Measurements from ENCODE around the gene DUSP14.
"Not testable (repeated sequence)": the region's sequence is repeated elsewhere in the genome, so short reads cannot be mapped to it uniquely, and the experiment has no call there.

The DUSP14 gene

GRCh38 chr17:37489197-37490001 lies at the start of gene DUSP14:
Gene DUSP14, plus strand, starts transcription at chr17:37489891. Its CDS starts 22,382 bp downstream, at chr17:37512273.
- DNase-seq (ENCODE audit: low spot score) = peak; percentile 88

GRCh38 chr17:37440424-37440823 lies 49.3 kb upstream of the DUSP14 start:
- no peak for DNase-seq (ENCODE audit: low spot score)

- not testable (repeated sequence) for DNase-seq (ENCODE audit: low spot score)
These were observed 48.2 kb upstream of the DUSP14 start for GRCh38 chr17:37441369-37442014.

GRCh38 chr17:37446027-37446426 lies 43.7 kb upstream of the DUSP14 start:
- no peak for DNase-seq (ENCODE audit: low spot score)

- no peak for DNase-seq (ENCODE audit: low spot score)
These were observed 42.0 kb upstream of the DUSP14 start for GRCh38 chr17:37447641-37448040.

GRCh38 chr17:37450112-37450511 lies 39.6 kb upstream of the DUSP14 start:
- DNase-seq (ENCODE audit: low spot score) = no peak

- DNase-seq (ENCODE audit: low spot score) = not testable (repeated sequence)
These were observed 31.9 kb upstream of the DUSP14 start for GRCh38 chr17:37457801-37458200.

GRCh38 chr17:37458805-37459204 lies 30.9 kb upstream of the DUSP14 start:
- DNase-seq (ENCODE audit: low spot score) = no peak

- no peak for DNase-seq (ENCODE audit: low spot score)
These were observed 28.0 kb upstream of the DUSP14 start for GRCh38 chr17:37461668-37462067.

GRCh38 chr17:37462492-37462891 lies 27.2 kb upstream of the DUSP14 start:
- no peak for DNase-seq (ENCODE audit: low spot score)

- DNase-seq (ENCODE audit: low spot score) = no peak
These were observed 26.7 kb upstream of the DUSP14 start for GRCh38 chr17:37463039-37463438.

- no peak for DNase-seq (ENCODE audit: low spot score)
These were observed 24.5 kb upstream of the DUSP14 start for GRCh38 chr17:37465069-37465616.

GRCh38 chr17:37466471-37466870 lies 23.2 kb upstream of the DUSP14 start:
- DNase-seq (ENCODE audit: low spot score) = peak; percentile 25

GRCh38 chr17:37470181-37470580 lies 19.5 kb upstream of the DUSP14 start:
- DNase-seq (ENCODE audit: low spot score) = no peak

- DNase-seq (ENCODE audit: low spot score) = no peak
These were observed 13.8 kb upstream of the DUSP14 start for GRCh38 chr17:37475731-37476420.

GRCh38 chr17:37476431-37477120 lies 13.1 kb upstream of the DUSP14 start:
- peak; percentile 32 for DNase-seq (ENCODE audit: low spot score)

GRCh38 chr17:37478187-37478586 lies 11.5 kb upstream of the DUSP14 start:
- DNase-seq (ENCODE audit: low spot score) = no peak

- DNase-seq (ENCODE audit: low spot score) = no peak
These were observed 10.7 kb upstream of the DUSP14 start for GRCh38 chr17:37479025-37479424.

- no peak for DNase-seq (ENCODE audit: low spot score)
These were observed 9.3 kb upstream of the DUSP14 start for GRCh38 chr17:37480427-37480826.

GRCh38 chr17:37481001-37481665 lies 8.6 kb upstream of the DUSP14 start:
- DNase-seq (ENCODE audit: low spot score) = no peak

GRCh38 chr17:37483311-37484039 lies 6.2 kb upstream of the DUSP14 start:
- no peak for DNase-seq (ENCODE audit: low spot score)

All from LoVo (cell line).